H1 (cell line): Measurements from ENCODE around the gene CCDC71L. TPM values are rescaled to one million over a fixed set of nuclear protein-coding genes. Genes with fewer than 3 reads are reported as not detected.

Experiments used
- CTCF ChIA-PET: fragments of 300-600 bp; sonication (Branson Sonifier 250); formaldehyde crosslinking; loops from one replicate; lab custom pipeline; 2021; ENCODE audit not compliant: partially characterized antibody; lab: Charles Lee
- POLR2A ChIA-PET: fragments of 300-600 bp; sonication (Branson Sonifier 250); formaldehyde crosslinking; loops from one replicate; lab custom pipeline; 2021; ENCODE audit warnings: inconsistent platforms; ENCODE audit not compliant: partially characterized antibody; lab: Charles Lee
- DNase-seq, 2 experiments: peaks; one replicate each; pipeline versions ENCODE4 v3.0.0 to v3.0.0-alpha.2; 2010 to 2022; ENCODE audit warnings: low spot score in 2 of 2, low read depth in 1 of 2, mixed read lengths in 1 of 2
- FAIRE-seq: peaks from 2 replicates; lab custom pipeline; 2011; peaks lifted over from hg19 to GRCh38; lab: Jason Lieb, UNC
- H2AFZ ChIP-seq: 2 replicates; pipeline ENCODE4 v1.8.1; 2012; ENCODE audit warnings: low read length, inconsistent platforms
- H2AK5ac ChIP-seq: 2 replicates; pipeline ENCODE4 v1.6.1; 2013; ENCODE audit warnings: low read depth, low read length
- H2BK120ac ChIP-seq: replicated peaks from 2 replicates; pipeline ENCODE3; 2013; ENCODE audit warnings: low read depth, low read length, inconsistent platforms
- H2BK12ac ChIP-seq: 2 replicates; pipeline ENCODE4 v1.6.1; 2013; ENCODE audit warnings: low read depth, low read length
- H2BK15ac ChIP-seq: 2 replicates; pipeline ENCODE4 v1.6.1; 2013; ENCODE audit warnings: low read length
- H2BK20ac ChIP-seq: 2 replicates; pipeline ENCODE4 v1.6.1; 2013; ENCODE audit warnings: low read length
- H2BK5ac ChIP-seq: 2 replicates; pipeline ENCODE4 v1.6.1; 2013; ENCODE audit warnings: low read depth, low read length
- H3K14ac ChIP-seq: 2 replicates; pipeline ENCODE4 v1.6.1; 2013; ENCODE audit warnings: inconsistent platforms; ENCODE audit not compliant: insufficient read length
- H3K18ac ChIP-seq: 2 replicates; pipeline ENCODE4 v1.6.1; 2013; ENCODE audit warnings: low read length; ENCODE audit errors: extremely low read depth
- H3K23ac ChIP-seq: 2 replicates; pipeline ENCODE4 v1.6.1; 2013; ENCODE audit warnings: inconsistent platforms; ENCODE audit not compliant: insufficient read length
- H3K23me2 ChIP-seq: 2 replicates; pipeline ENCODE4 v1.6.1; 2013; ENCODE audit warnings: low read depth, low read length
- H3K27ac ChIP-seq: 2 replicates; pipeline ENCODE4 v1.6.1; 2011; ENCODE audit warnings: low read depth, low read length, inconsistent platforms
- H3K27me3 ChIP-seq, 4 experiments: replicated peaks in 1 of 4; 1 replicate in 1 of 4; 2 replicates in 3 of 4; pipeline versions ENCODE4 v1.6.1 to v1.8.1; 2011 to 2013; ENCODE audit warnings: low read length in 3 of 4, mild to moderate bottlenecking in 3 of 4, inconsistent platforms in 2 of 4, mixed read lengths in 2 of 4, moderate library complexity in 1 of 4; ENCODE audit not compliant: control insufficient read depth in 3 of 4, insufficient read depth in 3 of 4; ENCODE audit errors: extremely low read depth in 1 of 4
- H3K36me3 ChIP-seq, 4 experiments: 2 replicates each; pipeline versions ENCODE4 v1.6.1 to v1.8.1; 2011 to 2013; ENCODE audit warnings: mild to moderate bottlenecking in 4 of 4, low read length in 3 of 4, moderate library complexity in 2 of 4, control low read depth in 1 of 4, inconsistent platforms in 1 of 4; ENCODE audit not compliant: insufficient read depth in 4 of 4, control insufficient read depth in 2 of 4
- H3K4ac ChIP-seq: replicated peaks from 2 replicates; pipeline ENCODE3; 2013; ENCODE audit warnings: low read length, low read depth, mixed read lengths, inconsistent platforms; ENCODE audit not compliant: insufficient read length
- H3K4me1 ChIP-seq, 4 experiments: replicated peaks in 1 of 4; 1 replicate in 1 of 4; 2 replicates in 3 of 4; pipeline versions ENCODE4 v1.6.1 to v1.8.1; 2011 to 2013; ENCODE audit warnings: low read length in 3 of 4, inconsistent platforms in 2 of 4, mixed read lengths in 1 of 4; ENCODE audit not compliant: insufficient read depth in 4 of 4, control insufficient read depth in 3 of 4
- H3K4me2 ChIP-seq, 2 experiments: 2 replicates each; pipeline versions ENCODE4 v1.6.1 to v1.8.1; 2011 to 2013; ENCODE audit warnings: low read depth in 2 of 2, low read length in 2 of 2, control low read depth in 1 of 2, inconsistent platforms in 1 of 2, mild to moderate bottlenecking in 1 of 2; ENCODE audit not compliant: insufficient read depth in 1 of 2
- H3K4me3 ChIP-seq, 4 experiments: fragments of 200-600, 300-600 bp in 1 of 4; sonication (generic), shearing (Covaris generic), sonication (Bioruptor Twin) in 1 of 4; 2 replicates each; pipeline versions ENCODE4 v1.5.1 to v1.8.1; 2011 to 2016; ENCODE audit warnings: low read length in 4 of 4, low read depth in 3 of 4, control low read depth in 2 of 4, inconsistent platforms in 2 of 4, mild to moderate bottlenecking in 2 of 4, mixed read lengths in 1 of 4, moderate library complexity in 1 of 4; ENCODE audit not compliant: insufficient read depth in 2 of 4; ENCODE audit errors: extremely low read depth in 1 of 4
- H3K56ac ChIP-seq: replicated peaks from 2 replicates; pipeline ENCODE3; 2013; ENCODE audit warnings: low read depth, mild to moderate bottlenecking, mixed read lengths, low read length, inconsistent platforms; ENCODE audit not compliant: insufficient read length
- H3K79me1 ChIP-seq: 2 replicates; pipeline ENCODE4 v1.6.1; 2013; ENCODE audit warnings: low read depth, low read length, control low read depth
- H3K79me2 ChIP-seq, 2 experiments: 2 replicates each; pipeline versions ENCODE4 v1.6.1 to v1.8.1; 2012 to 2013; ENCODE audit warnings: low read length in 2 of 2, mild to moderate bottlenecking in 2 of 2, inconsistent platforms in 1 of 2; ENCODE audit not compliant: insufficient read depth in 2 of 2, control insufficient read depth in 1 of 2
- H3K9ac ChIP-seq, 4 experiments: replicated peaks in 1 of 4; 1 replicate in 1 of 4; 2 replicates in 3 of 4; pipeline versions ENCODE4 v1.6.1 to v1.8.1; 2011 to 2013; ENCODE audit warnings: low read depth in 3 of 4, low read length in 3 of 4, control low read depth in 2 of 4, mild to moderate bottlenecking in 2 of 4, moderate library complexity in 2 of 4, inconsistent platforms in 1 of 4; ENCODE audit errors: extremely low read depth in 1 of 4
- H3K9me3 ChIP-seq, 2 experiments: 2 replicates each; pipeline versions ENCODE4 v1.6.1 to v1.8.1; 2012 to 2013; ENCODE audit warnings: mild to moderate bottlenecking in 2 of 2, moderate library complexity in 2 of 2, control low read depth in 1 of 2, inconsistent platforms in 1 of 2, low read depth in 1 of 2, low read length in 1 of 2, mixed read lengths in 1 of 2; ENCODE audit not compliant: insufficient read depth in 2 of 2
- H4K20me1 ChIP-seq, 2 experiments: replicated peaks in 1 of 2; 2 replicates each; pipeline versions ENCODE3 to v1.8.1; 2011 to 2013; ENCODE audit warnings: inconsistent platforms in 2 of 2, low read length in 2 of 2, mild to moderate bottlenecking in 1 of 2; ENCODE audit not compliant: insufficient read depth in 2 of 2, control insufficient read depth in 1 of 2
- H4K5ac ChIP-seq: 2 replicates; pipeline ENCODE4 v1.6.1; 2013; ENCODE audit warnings: low read length, low read depth, mixed read lengths, inconsistent platforms; ENCODE audit not compliant: insufficient read length
- H4K8ac ChIP-seq: 2 replicates; pipeline ENCODE4 v1.8.0; 2013; ENCODE audit warnings: mild to moderate bottlenecking, moderate library complexity, low read length, inconsistent platforms; ENCODE audit not compliant: insufficient read depth; ENCODE audit errors: extremely low read depth
- H4K91ac ChIP-seq: replicated peaks from 2 replicates; pipeline ENCODE3; 2013; ENCODE audit warnings: low read length, mixed read lengths, inconsistent platforms; ENCODE audit not compliant: insufficient read length
- BRCA1 ChIP-seq: IDR thresholded peaks from 2 replicates; pipeline ENCODE4 v1.6.1; 2012; ENCODE audit warnings: low read depth, low read length, improper control_type of control experiment
- CREB1 ChIP-seq: IDR thresholded peaks from 2 replicates; pipeline ENCODE4 v1.6.1; 2012; ENCODE audit warnings: inconsistent platforms
- MAFK ChIP-seq: IDR thresholded peaks from 2 replicates; pipeline ENCODE4 v1.6.1; 2012; ENCODE audit warnings: low read depth, mild to moderate bottlenecking, improper control_type of control experiment, low read length
- PHF8 ChIP-seq: fragments of 200-600 bp; sonication (generic); conservative IDR thresholded peaks from 2 replicates; pipeline ENCODE4 v1.7.1; 2012; ENCODE audit warnings: low read depth, mild to moderate bottlenecking, inconsistent platforms, low read length, moderate library complexity
- SAP30 ChIP-seq: fragments of 300-600 bp; sonication (generic); IDR thresholded peaks from 2 replicates; pipeline ENCODE4 v1.7.1; 2012; ENCODE audit warnings: low read length, moderate library complexity, mild to moderate bottlenecking, inconsistent platforms; ENCODE audit not compliant: insufficient read depth, insufficient replicate concordance
- SP2 ChIP-seq: IDR thresholded peaks from 2 replicates; pipeline ENCODE4 v1.6.1; 2012; ENCODE audit warnings: mild to moderate bottlenecking, low read length, inconsistent platforms
- WGBS, 2 experiments: shearing (Covaris generic) in 1 of 2; methylation state at CpG; one replicate each; pipeline versions ENCODE4 v1.1.6 to v1.1.7; 2013 to 2015; ENCODE audit warnings: low lambda C conversion rate in 2 of 2, mixed read lengths in 2 of 2, inconsistent platforms in 1 of 2, low coverage in 1 of 2, missing lambda C conversion rate in 1 of 2; ENCODE audit not compliant: insufficient replicate concordance in 2 of 2, insufficient coverage in 1 of 2, insufficient read length in 1 of 2; ENCODE audit errors: extremely low coverage in 1 of 2, missing lambda C conversion rate in 1 of 2; 5-methylcytosine and 5-hydroxymethylcytosine counted together
- polyA plus RNA-seq, 7 experiments: library from polyadenylated mRNA; depleted of rRNA in 3 of 7; stranded (reverse) in 5 of 7; unstranded in 2 of 7; fragments of >200 nt in 5 of 7; fragments of 200-250 nt in 2 of 7; gene quantifications; 1 replicate in 5 of 7; 2 replicates in 1 of 7; 4 replicates in 1 of 7; pipeline versions ENCODE4 v1.2.1 to v1.2.3, GENCODE V29; 2011 to 2013; ENCODE audit warnings: missing spikeins in 2 of 7, mixed read lengths in 2 of 7
- total RNA-seq: library from RNA; stranded (reverse); fragmentation: NEBNext Ultra II Directional; extraction: Animal tissue kit (Norgen Biotek cat#: 25700); gene quantifications from 2 replicates; pipeline ENCODE4 v1.2.1, GENCODE V29; 2021

CCDC71L gene
- total and polyA plus RNA-seq, 2 of the 8 experiments (the other 6 are each of a cell fraction or from before 2014, with no cell fraction given): 12.5 to 16.7 TPM

GRCh38 chr7:106644999-106645398, 16.0 kb downstream of the CCDC71L start:
- H3K56ac ChIP-seq: no peak overlapping the region
- H2AK5ac ChIP-seq: no peak overlapping the region
- H2BK120ac ChIP-seq: no peak overlapping the region
- H3K23ac ChIP-seq: no peak overlapping the region
- no peak overlapping the region for H2BK5ac ChIP-seq
- no peaks in the 10 kb centered on the region for H3K27me3 ChIP-seq
- TF ChIP-seq MAFK (no peak), BRCA1 (no peak), CREB1 (no peak), SAP30 (no peak), SP2 (no peak), PHF8 (no peak)
- H2BK15ac ChIP-seq: no peak overlapping the region
- POLR2A ChIA-PET: no interaction called here
- CTCF ChIA-PET: interaction anchor here (0.6 kb wide), 1 partner anchor 328 kb away, joined by 3 read pairs; no protein-coding TSS in a partner anchor
- no peaks in the 10 kb centered on the region for H4K20me1 ChIP-seq
- no peaks in the 10 kb centered on the region for H3K79me1 ChIP-seq
- no peak overlapping the region for H3K9ac ChIP-seq
- no peak overlapping the region for H3K4me2 ChIP-seq
- no peak overlapping the region for H2BK20ac ChIP-seq
- DNase-seq (no peak), FAIRE-seq (no peak)
- H3K36me3 ChIP-seq: no peaks in the 10 kb centered on the region
- H2BK12ac ChIP-seq: no peak overlapping the region
- H3K9me3 ChIP-seq: 0 out of 4 replicates have a peak, but pooled peaks cover 0 to 2% of the 10 kb centered on the region in 2 experiments
- H3K23me2 ChIP-seq: no peaks in the 10 kb centered on the region; the same call in 1 of the 2 replicates
- H4K91ac ChIP-seq: no peak overlapping the region
- H4K5ac ChIP-seq: no peak overlapping the region
- no peak overlapping the region for H3K27ac ChIP-seq
- no peak overlapping the region for H3K4me3 ChIP-seq
- H2AFZ ChIP-seq: no peak overlapping the region
- H4K8ac ChIP-seq: no peak overlapping the region
- H3K4ac ChIP-seq: no peak overlapping the region
- no peak overlapping the region for H3K14ac ChIP-seq
- no peak overlapping the region for H3K18ac ChIP-seq
- 86% methylated on average over 1 of the region's 1 CpG; no CpG with 5 or more reads in 1 of the 2 experiments for WGBS, 2 experiments
- no peaks in the 10 kb centered on the region for H3K4me1 ChIP-seq
- no peaks in the 10 kb centered on the region for H3K79me2 ChIP-seq
